HCT116 (cell line): Measurements from ENCODE around the gene WWTR1. TPM values are rescaled to one million over a fixed set of nuclear protein-coding genes. Genes with fewer than 3 reads are reported as not detected.

Experiments used
- ATAC-seq: fragments of 200-7000 bp; cut with Tn5 transposase; 2 replicates; pipeline ENCODE4 v1.9.1; 2020; ENCODE audit warnings: mild to moderate bottlenecking, moderate library complexity
- BruUV-seq: library from RNA; stranded (reverse); fragments of 400-500 nt; replicated peaks from 2 replicates; lab custom pipeline; 2021; lab: Mats Ljungman, UMichigan
- CTCF ChIA-PET: fragments of 300-600 bp; sonication (Branson Sonifier 250); formaldehyde crosslinking; loops from one replicate; lab custom pipeline; 2021; ENCODE audit warnings: antibody characterized with exemption; lab: Charles Lee
- POLR2A ChIA-PET: fragments of 300-600, 350-600 bp; sonication (Branson Sonifier 250); formaldehyde crosslinking; loops from one replicate; lab custom pipeline; 2021; ENCODE audit warnings: antibody characterized with exemption; lab: Charles Lee
- RAD21 ChIA-PET, 2 experiments: fragments of 300-600 bp; sonication (Branson Sonifier 250); formaldehyde crosslinking; loops; one replicate each; lab custom pipeline; 2023; ENCODE audit warnings: low total read pairs in 2 of 2; ENCODE audit not compliant: uncharacterized antibody in 2 of 2, unreplicated experiment in 2 of 2, low non-redundant PET in 1 of 2; lab: Charles Lee
- DNase-seq: peaks from one replicate; pipeline ENCODE4 v3.0.0-alpha.2; 2010; ENCODE audit warnings: low read depth, low spot score
- H2AFZ ChIP-seq: fragments of 200-600 bp; shearing (Covaris generic), sonication (generic); 2 replicates; pipeline ENCODE4 v1.6.1; 2017; ENCODE audit warnings: low read depth, mixed run types, mixed read lengths, antibody characterized with exemption, low read length; ENCODE audit not compliant: poor library complexity, severe bottlenecking
- H3K27ac ChIP-seq: 2 replicates; pipeline ENCODE4 v1.5.1; 2012; ENCODE audit warnings: low read depth, low read length
- H3K27me3 ChIP-seq: fragments of 200-600 bp; sonication (generic); 2 replicates; pipeline ENCODE4 v1.6.1; 2016; ENCODE audit warnings: mixed run types, low read length, mixed read lengths; ENCODE audit not compliant: insufficient read depth
- H3K36me3 ChIP-seq, 2 experiments: fragments of 200-500 bp in 1 of 2; fragments of 200-600 bp in 1 of 2; sonication (Bioruptor generic) in 1 of 2; sonication (generic) in 1 of 2; 2 replicates each; pipeline versions ENCODE4 v1.5.1 to v1.6.1; 2014 to 2016; ENCODE audit warnings: low read length in 2 of 2, inconsistent platforms in 1 of 2, mixed read lengths in 1 of 2, mixed run types in 1 of 2; ENCODE audit not compliant: insufficient read depth in 2 of 2, control insufficient read depth in 1 of 2
- H3K4me1 ChIP-seq, 2 experiments: fragments of 200-600 bp in 1 of 2; sonication (generic) in 1 of 2; 2 replicates each; pipeline versions ENCODE4 v1.5.1 to v1.6.1; 2012 to 2017; ENCODE audit warnings: low read length in 2 of 2, inconsistent platforms in 1 of 2, mild to moderate bottlenecking in 1 of 2, mixed read lengths in 1 of 2, mixed run types in 1 of 2, moderate library complexity in 1 of 2; ENCODE audit not compliant: insufficient read depth in 2 of 2, control insufficient read depth in 1 of 2
- H3K4me2 ChIP-seq: fragments of 200-600 bp; sonication (generic); 2 replicates; pipeline ENCODE4 v1.6.1; 2017; ENCODE audit warnings: mixed run types, low read length, mixed read lengths
- H3K4me3 ChIP-seq, 2 experiments: fragments of 200-600 bp in 1 of 2; sonication (generic) in 1 of 2; replicated peaks in 1 of 2; 2 replicates each; pipeline ENCODE4 v1.5.1; 2011 to 2016; ENCODE audit warnings: low read length in 2 of 2, control low read depth in 1 of 2, low read depth in 1 of 2, mild to moderate bottlenecking in 1 of 2, mixed read lengths in 1 of 2, mixed run types in 1 of 2
- H3K79me2 ChIP-seq: fragments of 200-600 bp; sonication (generic); 2 replicates; pipeline ENCODE4 v1.6.1; 2017; ENCODE audit warnings: mild to moderate bottlenecking, mixed run types, low read length, moderate library complexity, mixed read lengths; ENCODE audit not compliant: insufficient read depth
- H3K9ac ChIP-seq: fragments of 200-600 bp; sonication (generic); 2 replicates; pipeline ENCODE4 v1.6.1; 2016; ENCODE audit warnings: low read length, mixed read lengths
- H3K9me2 ChIP-seq: fragments of 200-600 bp; sonication (generic), shearing (Covaris generic); 2 replicates; pipeline ENCODE4 v1.6.1; 2017; ENCODE audit warnings: mixed run types, mild to moderate bottlenecking, moderate library complexity; ENCODE audit not compliant: insufficient read depth
- H3K9me3 ChIP-seq, 2 experiments: fragments of 200-500 bp in 1 of 2; fragments of 200-600 bp in 1 of 2; sonication (Bioruptor generic) in 1 of 2; sonication (generic) in 1 of 2; 2 replicates each; pipeline ENCODE4 v1.6.1; 2014 to 2017; ENCODE audit warnings: low read length in 2 of 2, mixed read lengths in 2 of 2, inconsistent platforms in 1 of 2, low read depth in 1 of 2, mild to moderate bottlenecking in 1 of 2, mixed run types in 1 of 2, moderate library complexity in 1 of 2; ENCODE audit not compliant: control insufficient read depth in 1 of 2, insufficient read depth in 1 of 2
- H4K20me1 ChIP-seq: fragments of 200-600 bp; sonication (generic), shearing (Covaris generic); 2 replicates; pipeline ENCODE4 v1.6.1; 2017; ENCODE audit warnings: mixed run types, mild to moderate bottlenecking, moderate library complexity; ENCODE audit not compliant: insufficient read depth
- ATF3 ChIP-seq: IDR thresholded peaks from 2 replicates; pipeline ENCODE4 v1.6.1; 2012
- CBX3 ChIP-seq: IDR thresholded peaks from 2 replicates; pipeline ENCODE4 v1.6.1; 2012; ENCODE audit warnings: low read depth
- CEBPB ChIP-seq: IDR thresholded peaks from 2 replicates; pipeline ENCODE4 v1.6.1; 2012; ENCODE audit warnings: low read depth
- EGR1 ChIP-seq: IDR thresholded peaks from 2 replicates; pipeline ENCODE4 v1.6.1; 2012; ENCODE audit warnings: low read depth
- ELF1 ChIP-seq: IDR thresholded peaks from 2 replicates; pipeline ENCODE4 v1.6.1; 2012; ENCODE audit warnings: low read depth, borderline replicate concordance
- EZH2 ChIP-seq: fragments of 200-600 bp; sonication (generic); IDR thresholded peaks from 2 replicates; pipeline ENCODE4 v1.6.1; 2017; ENCODE audit warnings: antibody characterized with exemption, mixed run types
- JUND ChIP-seq: IDR thresholded peaks from 2 replicates; pipeline ENCODE4 v1.6.1; 2012
- MAX ChIP-seq: IDR thresholded peaks from 2 replicates; pipeline ENCODE4 v1.6.1; 2012
- POLR2A ChIP-seq: IDR thresholded peaks from 2 replicates; pipeline ENCODE4 v1.7.0; 2011; ENCODE audit warnings: borderline replicate concordance; ENCODE audit not compliant: insufficient read depth, insufficient read length; ENCODE audit errors: extremely low read depth
- POLR2AphosphoS5 ChIP-seq: IDR thresholded peaks from 2 replicates; pipeline ENCODE4 v1.6.1; 2011; ENCODE audit warnings: mild to moderate bottlenecking, low read depth, low read length, moderate library complexity
- RAD21 ChIP-seq: IDR thresholded peaks from 2 replicates; pipeline ENCODE4 v1.6.1; 2012; ENCODE audit warnings: low read depth, mild to moderate bottlenecking
- REST ChIP-seq: IDR thresholded peaks from 2 replicates; pipeline ENCODE4 v1.6.1; 2012; ENCODE audit warnings: low read depth
- SP1 ChIP-seq: IDR thresholded peaks from 2 replicates; pipeline ENCODE4 v1.6.1; 2012; ENCODE audit warnings: low read depth
- SRF ChIP-seq: IDR thresholded peaks from 2 replicates; pipeline ENCODE4 v1.6.1; 2012; ENCODE audit warnings: low read depth
- TCF7L2 ChIP-seq: IDR thresholded peaks from 2 replicates; pipeline ENCODE4 v1.7.0; 2011; ENCODE audit warnings: borderline replicate concordance, inconsistent platforms; ENCODE audit not compliant: insufficient read depth, insufficient read length; ENCODE audit errors: extremely low read depth
- ZBTB33 ChIP-seq: IDR thresholded peaks from 2 replicates; pipeline ENCODE4 v1.6.1; 2011; ENCODE audit warnings: mild to moderate bottlenecking, low read length, moderate library complexity; ENCODE audit not compliant: insufficient replicate concordance; ENCODE audit errors: extremely low read depth
- intact Hi-C: fragments of 100-400 bp; cut with micrococcal nuclease; formaldehyde crosslinking; loops from 2 replicates; pipeline ENCODE4 v1.10.0; 2022
- total RNA-seq: library from RNA; stranded (reverse); gene quantifications from one replicate; pipeline ENCODE4 v1.2.1, GENCODE V29; 2021; ENCODE audit not compliant: unreplicated experiment

WWTR1 gene
- total RNA-seq, 1 experiment from 2014 or later = 46.9 TPM

- H3K27ac ChIP-seq = no peak overlapping the region
- peaks cover 0 to 9% of the 10 kb centered on the region in 2 experiments; a peak in 1 of 4 replicates for H3K4me1 ChIP-seq
These were observed 116.7 kb downstream of the WWTR1 start for GRCh38 chr3:149541091-149541491.

GRCh38 chr3:149538371-149538770 lies 119.5 kb downstream of the WWTR1 start:
- Histone ChIP-seq H3K4me3 (no peak overlapping the region), H3K27ac (no peak overlapping the region), H3K36me3 (no peaks in the 10 kb centered on the region; a peak in 1 of 4 replicates), H3K27me3 (no peaks in the 10 kb centered on the region), H3K9me3 (no peaks in the 10 kb centered on the region), H3K79me2 (peaks cover 7% of the 10 kb centered on the region; the same call in 1 of the 2 replicates), H3K9me2 (no peaks in the 10 kb centered on the region), H2AFZ (no peak overlapping the region), H4K20me1 (no peaks in the 10 kb centered on the region), H3K9ac (no peak overlapping the region), H3K4me2 (no peak overlapping the region), H3K4me1 (peaks cover 0 to 9% of the 10 kb centered on the region in 2 experiments; a peak in 1 of 4 replicates)
- POLR2A ChIA-PET = no interaction called here
- ATAC-seq = no peak
- BruUV-seq = no TSS peak
- CTCF ChIA-PET = no interaction called here
- intact Hi-C loops = no loop called here
- RAD21 ChIA-PET = no interaction called here
- no peak for DNase-seq
- TF ChIP-seq JUND = no peak
- no peak for TF ChIP-seq POLR2A
- no peak for TF ChIP-seq MAX
- no peak for TF ChIP-seq ATF3
- no peak for TF ChIP-seq SP1
- TF ChIP-seq CBX3 = no peak
- no peak for TF ChIP-seq REST
- TF ChIP-seq CEBPB = no peak
- no peak for TF ChIP-seq POLR2AphosphoS5
- no peak for TF ChIP-seq ELF1
- TF ChIP-seq EZH2 = no peak
- TF ChIP-seq SRF = no peak
- no peak for TF ChIP-seq TCF7L2
- TF ChIP-seq EGR1 = no peak
- TF ChIP-seq ZBTB33 = no peak

More at GRCh38 chr3:149541091-149541491, 116.7 kb downstream of the WWTR1 start:
- intact Hi-C loops = no loop called here
- ATAC-seq = no peak
- H3K4me2 ChIP-seq = no peak overlapping the region
- no peaks in the 10 kb centered on the region for H4K20me1 ChIP-seq
- ChIA-PET CTCF (interaction anchor here (1.0 kb wide), 1 partner anchor 231 kb away, joined by 3 read pairs; no protein-coding TSS in a partner anchor), RAD21 (no interaction called here), POLR2A (no interaction called here)
- H3K79me2 ChIP-seq = peaks cover 7% of the 10 kb centered on the region
- no peaks in the 10 kb centered on the region for H3K9me3 ChIP-seq
- DNase-seq = no peak
- no peaks in the 10 kb centered on the region for H3K9me2 ChIP-seq
- no peaks in the 10 kb centered on the region for H3K27me3 ChIP-seq
- TSS peak; percentile 26 for BruUV-seq
- H3K36me3 ChIP-seq = no peaks in the 10 kb centered on the region; a peak in 1 of 4 replicates
- H3K9ac ChIP-seq = no peak overlapping the region
- no peak overlapping the region for H3K4me3 ChIP-seq
- TF ChIP-seq RAD21 (0 out of 2 replicates have a peak, but pooled peaks have one; percentile 4), CEBPB (no peak), EGR1 (no peak)
- no peak overlapping the region for H2AFZ ChIP-seq
